AG04450 (cell line): ENCODE measurements around the gene OR52E4. TPM values are rescaled to one million over a fixed set of nuclear protein-coding genes. Genes with fewer than 3 reads are reported as not detected.

Experiments used
- CTCF ChIA-PET: fragments of 300-600, 350-600 bp; formaldehyde crosslinking; extraction: SDS; loops from one replicate; lab custom pipeline; 2022; ENCODE audit warnings: antibody characterized with exemption, inconsistent platforms; lab: Charles Lee
- POLR2A ChIA-PET: fragments of 350-600 bp; formaldehyde crosslinking; extraction: SDS; loops from one replicate; lab custom pipeline; 2021; ENCODE audit warnings: antibody characterized with exemption, inconsistent platforms; lab: Yijun Ruan, JAX
- DNase-seq: peaks from one replicate; pipeline ENCODE4 v3.0.0-alpha.2; 2011; ENCODE audit warnings: low read depth, low spot score
- H3K27ac ChIP-seq: one replicate; pipeline ENCODE4 v1.5.1; 2012; ENCODE audit warnings: low read depth, low read length, control low read depth
- H3K27me3 ChIP-seq: one replicate; pipeline ENCODE4 v1.6.0; 2012; ENCODE audit warnings: low read length; ENCODE audit not compliant: control insufficient read depth, insufficient read depth
- H3K4me3 ChIP-seq: 2 replicates; pipeline ENCODE4 v1.5.1; 2011; ENCODE audit warnings: mild to moderate bottlenecking, low read depth, low read length, control low read depth
- H3K9me3 ChIP-seq: 2 replicates; pipeline ENCODE4 v1.5.1; 2012; ENCODE audit warnings: low read length; ENCODE audit not compliant: control insufficient read depth, insufficient read depth
- polyA plus RNA-seq: library from polyadenylated mRNA; depleted of rRNA; stranded (reverse); fragments of >200 nt; gene quantifications from 2 replicates; pipeline ENCODE4 v1.2.3, GENCODE V29; 2011
- TF ChIP-seq, protein P1 (sequence below): IDR thresholded peaks from 2 replicates; pipeline ENCODE4 v1.5.1; 2011; ENCODE audit warnings: low read depth, low read length, control low read depth, inconsistent platforms

OR52E4 gene
- polyA plus RNA-seq, 1 experiment = not detected

DNA sequence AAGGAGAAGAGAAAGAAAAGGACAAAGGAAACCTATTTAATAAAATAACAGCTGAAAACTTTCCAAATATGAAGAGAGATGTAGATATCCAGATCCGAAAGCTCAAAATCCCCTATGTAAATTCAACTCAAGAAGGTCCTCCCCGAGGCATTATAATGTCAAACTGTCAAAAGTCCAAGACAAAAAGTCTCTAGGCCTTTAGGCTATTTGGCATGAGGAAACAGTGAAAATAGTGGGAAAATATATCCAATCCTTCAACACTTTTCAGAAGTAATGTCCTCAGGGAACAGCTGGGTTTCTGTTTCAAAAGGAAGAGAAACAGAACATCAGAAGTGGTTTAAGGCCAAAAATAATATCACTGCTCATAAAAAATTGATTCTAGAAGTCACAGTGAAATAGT, 1.9 kb upstream of the OR52E4 start:
- Histone ChIP-seq H3K27ac (no peak overlapping the region), H3K9me3 (no peaks in the 10 kb centered on the region), H3K4me3 (no peak overlapping the region), H3K27me3 (no peaks in the 10 kb centered on the region)
- ChIA-PET CTCF (interaction anchor here (1.3 kb wide), 1 partner anchor 12 kb away, joined by 4 read pairs; no protein-coding TSS in a partner anchor), POLR2A (no interaction called here)
- TF ChIP-seq, protein P1, sequence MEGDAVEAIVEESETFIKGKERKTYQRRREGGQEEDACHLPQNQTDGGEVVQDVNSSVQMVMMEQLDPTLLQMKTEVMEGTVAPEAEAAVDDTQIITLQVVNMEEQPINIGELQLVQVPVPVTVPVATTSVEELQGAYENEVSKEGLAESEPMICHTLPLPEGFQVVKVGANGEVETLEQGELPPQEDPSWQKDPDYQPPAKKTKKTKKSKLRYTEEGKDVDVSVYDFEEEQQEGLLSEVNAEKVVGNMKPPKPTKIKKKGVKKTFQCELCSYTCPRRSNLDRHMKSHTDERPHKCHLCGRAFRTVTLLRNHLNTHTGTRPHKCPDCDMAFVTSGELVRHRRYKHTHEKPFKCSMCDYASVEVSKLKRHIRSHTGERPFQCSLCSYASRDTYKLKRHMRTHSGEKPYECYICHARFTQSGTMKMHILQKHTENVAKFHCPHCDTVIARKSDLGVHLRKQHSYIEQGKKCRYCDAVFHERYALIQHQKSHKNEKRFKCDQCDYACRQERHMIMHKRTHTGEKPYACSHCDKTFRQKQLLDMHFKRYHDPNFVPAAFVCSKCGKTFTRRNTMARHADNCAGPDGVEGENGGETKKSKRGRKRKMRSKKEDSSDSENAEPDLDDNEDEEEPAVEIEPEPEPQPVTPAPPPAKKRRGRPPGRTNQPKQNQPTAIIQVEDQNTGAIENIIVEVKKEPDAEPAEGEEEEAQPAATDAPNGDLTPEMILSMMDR = no peak
- no peak for DNase-seq

- H3K27ac ChIP-seq = no peak overlapping the region
- no peaks in the 10 kb centered on the region for H3K27me3 ChIP-seq
- no peaks in the 10 kb centered on the region for H3K9me3 ChIP-seq
- DNase-seq = no peak
- ChIA-PET CTCF (interaction anchor here (0.8 kb wide), 1 partner anchor 9 kb away, joined by 3 read pairs; no protein-coding TSS in a partner anchor), POLR2A (no interaction called here)
- TF ChIP-seq, protein P1 = no peak
- no peak overlapping the region for H3K4me3 ChIP-seq
Observed at GRCh38 chr11:5881756-5882155, 1.3 kb downstream of the OR52E4 start.

DNA sequence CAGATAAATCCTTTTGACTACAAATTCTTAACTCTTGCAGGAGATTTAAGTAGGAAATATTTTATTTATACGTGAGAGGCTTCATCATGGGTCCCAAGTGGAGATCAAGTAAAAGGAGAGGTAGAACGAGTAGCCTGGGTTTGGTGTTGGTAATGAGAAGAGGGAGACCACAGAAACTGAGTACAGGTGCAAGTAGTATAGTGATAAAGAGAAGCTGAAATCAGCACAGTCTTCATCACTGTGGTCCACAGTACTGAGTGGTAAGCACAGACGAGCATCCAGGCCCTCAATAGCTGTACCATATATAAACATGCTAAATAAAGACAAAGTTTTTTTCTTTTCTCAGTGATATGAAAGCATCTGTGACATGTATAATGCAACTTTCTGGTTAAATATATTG, 6.7 kb downstream of the OR52E4 start:
- POLR2A ChIA-PET = no interaction called here
- no peak for DNase-seq
- no peak overlapping the region for H3K27ac ChIP-seq
- TF ChIP-seq, protein P1 = no peak
- H3K27me3 ChIP-seq = no peaks in the 10 kb centered on the region
- no peak overlapping the region for H3K4me3 ChIP-seq
- CTCF ChIA-PET = interaction anchor here (1.1 kb wide), 1 partner anchor 476 kb away, joined by 4 read pairs; no protein-coding TSS in a partner anchor
- H3K9me3 ChIP-seq = no peaks in the 10 kb centered on the region

- Histone ChIP-seq H3K4me3 (no peak overlapping the region), H3K9me3 (no peaks in the 10 kb centered on the region), H3K27me3 (no peaks in the 10 kb centered on the region), H3K27ac (no peak overlapping the region)
- DNase-seq = no peak
- ChIA-PET CTCF (interaction anchor here (1.1 kb wide), 1 partner anchor 475 kb away, joined by 4 read pairs; no protein-coding TSS in a partner anchor), POLR2A (no interaction called here)
- TF ChIP-seq, protein P1 = no peak
Observed at GRCh38 chr11:5887661-5888060, 7.2 kb downstream of the OR52E4 start.

DNA sequence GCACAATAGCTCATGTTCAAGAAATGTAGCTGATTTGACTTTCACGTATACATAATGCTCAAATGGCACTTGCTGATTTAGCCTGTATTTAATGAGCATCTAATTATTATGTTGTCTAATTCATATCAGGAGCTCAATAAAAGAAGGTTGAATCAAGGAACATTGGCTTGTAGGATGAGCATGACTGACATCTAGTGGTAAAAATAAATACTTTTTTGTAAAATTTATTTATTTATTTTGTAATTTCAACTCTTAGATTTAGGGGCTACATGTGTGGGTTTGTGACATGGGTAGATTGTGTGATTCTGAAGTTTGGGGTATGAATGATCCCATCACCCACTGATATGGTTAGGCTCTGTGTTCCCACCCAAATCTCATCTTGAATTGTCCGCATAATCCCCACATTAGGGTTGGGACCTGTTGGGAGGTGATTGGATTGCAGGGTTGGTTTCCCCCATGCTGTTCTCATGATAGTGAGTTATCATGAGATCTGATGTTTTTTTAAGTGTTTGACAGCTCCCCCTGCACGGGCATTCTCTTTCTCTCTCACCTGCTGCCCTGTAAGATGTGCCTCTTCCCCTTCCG, 10.9 kb downstream of the OR52E4 start:
- no peak for DNase-seq
- H3K9me3 ChIP-seq = no peaks in the 10 kb centered on the region
- CTCF ChIA-PET = interaction anchor here (0.5 to 1.4 kb wide), 21 partner anchors 10 to 1264 kb away, joined by 3 to 13 read pairs (median 3); partner anchors contain the start of gene OR52E4
- POLR2A ChIA-PET = no interaction called here
- TF ChIP-seq, protein P1 = peak; percentile 52
- H3K4me3 ChIP-seq = no peak overlapping the region
- H3K27ac ChIP-seq = no peak overlapping the region
- no peaks in the 10 kb centered on the region for H3K27me3 ChIP-seq
